ENCODE data around the gene HNRNPA3.

GRCh38 chr2:177193240-177193639, 19.4 kb upstream of the HNRNPA3 start:
- TF ChIP-seq CTCF (IDR thresholded peaks at IDR 0.05) (no peak), MAX (IDR thresholded peaks at IDR 0.05; ENCODE audit: low read depth) (no peak)
